Endodermal cell (in vitro differentiated cells): ENCODE results near the gene CPO. TPM values are rescaled to one million over a fixed set of nuclear protein-coding genes. Genes with fewer than 3 reads are reported as not detected.

Experiments
- DNase-seq: peaks from one replicate; pipeline ENCODE4 v3.0.0-alpha.2; 2017
- H3K27ac ChIP-seq: 2 replicates; pipeline ENCODE4 v1.5.1; 2013; ENCODE audit warnings: mild to moderate bottlenecking, low read depth, low read length, moderate library complexity
- H3K27me3 ChIP-seq: 2 replicates; pipeline ENCODE4 v1.6.1; 2013; ENCODE audit warnings: mild to moderate bottlenecking, low read length, moderate library complexity; ENCODE audit not compliant: insufficient read depth, control insufficient read depth, poor library complexity, severe bottlenecking
- H3K36me3 ChIP-seq: 2 replicates; pipeline ENCODE4 v1.7.0; 2013; ENCODE audit warnings: mild to moderate bottlenecking, low read length, moderate library complexity; ENCODE audit not compliant: control insufficient read depth, insufficient read depth
- H3K4me1 ChIP-seq: one replicate; pipeline ENCODE4 v1.7.0; 2013; ENCODE audit warnings: low read length; ENCODE audit not compliant: control insufficient read depth, insufficient read depth
- H3K4me3 ChIP-seq: 2 replicates; pipeline ENCODE4 v1.5.1; 2013; ENCODE audit warnings: mild to moderate bottlenecking, low read length, moderate library complexity
- H3K9ac ChIP-seq: 2 replicates; pipeline ENCODE4 v1.6.1; 2013; ENCODE audit warnings: mild to moderate bottlenecking, low read length, moderate library complexity; ENCODE audit not compliant: poor library complexity, severe bottlenecking; ENCODE audit errors: extremely low read depth
- H3K9me3 ChIP-seq: 2 replicates; pipeline ENCODE4 v1.6.1; 2013; ENCODE audit warnings: mild to moderate bottlenecking, low read length, moderate library complexity; ENCODE audit not compliant: control insufficient read depth
- H3K27ac Mint-ChIP-seq: 2 replicates; pipeline ENCODE4 v1.8.0; 2020; ENCODE audit warnings: mixed read lengths
- H3K27me3 Mint-ChIP-seq: 2 replicates; pipeline ENCODE4 v1.8.0; 2021; ENCODE audit warnings: mild to moderate bottlenecking, mixed read lengths; ENCODE audit not compliant: insufficient read depth
- H3K36me3 Mint-ChIP-seq: 2 replicates; pipeline ENCODE4 v1.8.0; 2020; ENCODE audit warnings: low read depth, mixed read lengths
- H3K4me1 Mint-ChIP-seq: 2 replicates; pipeline ENCODE4 v1.8.0; 2020; ENCODE audit warnings: mixed read lengths
- H3K4me3 Mint-ChIP-seq: 2 replicates; pipeline ENCODE4 v1.8.0; 2020; ENCODE audit warnings: mild to moderate bottlenecking, moderate library complexity, mixed read lengths
- H3K9me3 Mint-ChIP-seq: 2 replicates; pipeline ENCODE4 v1.8.0; 2020; ENCODE audit warnings: mild to moderate bottlenecking, mixed read lengths
- WGBS, 2 experiments: methylation state at CpG; one replicate each; pipeline versions ENCODE4 v1.1.5 to v1.1.7; 2013; ENCODE audit warnings: missing lambda C conversion rate in 2 of 2, mixed read lengths in 1 of 2; ENCODE audit not compliant: insufficient coverage in 1 of 2, insufficient read length in 1 of 2; 5-methylcytosine and 5-hydroxymethylcytosine counted together
- total RNA-seq, 2 donors: library from RNA; stranded (reverse); fragmentation: NEBNext Ultra II Directional in 1 of 2; extraction: Animal tissue kit (Norgen Biotek cat#: 25700) in 1 of 2; gene quantifications; 2 replicates in 1 of 2; 3 replicates in 1 of 2; pipeline ENCODE4 v1.2.1, GENCODE V29; 2021
- TF ChIP-seq, protein P1 (sequence below): fragments of 200-600 bp; sonication (generic); conservative IDR thresholded peaks from 2 replicates; pipeline ENCODE4 v1.5.0; 2021; ENCODE audit warnings: antibody characterized with exemption, mild to moderate bottlenecking

The CPO gene
- total RNA-seq, 2 donors from 2014 or later = 0.95 to 1.0 TPM

GRCh38 chr2:207014424-207014823, 75.1 kb downstream of the CPO start:
- H3K27ac ChIP-seq = no peak overlapping the region
- TF ChIP-seq, protein P1, sequence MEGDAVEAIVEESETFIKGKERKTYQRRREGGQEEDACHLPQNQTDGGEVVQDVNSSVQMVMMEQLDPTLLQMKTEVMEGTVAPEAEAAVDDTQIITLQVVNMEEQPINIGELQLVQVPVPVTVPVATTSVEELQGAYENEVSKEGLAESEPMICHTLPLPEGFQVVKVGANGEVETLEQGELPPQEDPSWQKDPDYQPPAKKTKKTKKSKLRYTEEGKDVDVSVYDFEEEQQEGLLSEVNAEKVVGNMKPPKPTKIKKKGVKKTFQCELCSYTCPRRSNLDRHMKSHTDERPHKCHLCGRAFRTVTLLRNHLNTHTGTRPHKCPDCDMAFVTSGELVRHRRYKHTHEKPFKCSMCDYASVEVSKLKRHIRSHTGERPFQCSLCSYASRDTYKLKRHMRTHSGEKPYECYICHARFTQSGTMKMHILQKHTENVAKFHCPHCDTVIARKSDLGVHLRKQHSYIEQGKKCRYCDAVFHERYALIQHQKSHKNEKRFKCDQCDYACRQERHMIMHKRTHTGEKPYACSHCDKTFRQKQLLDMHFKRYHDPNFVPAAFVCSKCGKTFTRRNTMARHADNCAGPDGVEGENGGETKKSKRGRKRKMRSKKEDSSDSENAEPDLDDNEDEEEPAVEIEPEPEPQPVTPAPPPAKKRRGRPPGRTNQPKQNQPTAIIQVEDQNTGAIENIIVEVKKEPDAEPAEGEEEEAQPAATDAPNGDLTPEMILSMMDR = no peak
- H3K4me1 ChIP-seq = no peaks in the 10 kb centered on the region
- H3K9me3 ChIP-seq = peaks cover 17% of the 10 kb centered on the region
- peaks cover 6% of the 10 kb centered on the region for H3K4me1 Mint-ChIP-seq
- H3K9ac ChIP-seq = no peak overlapping the region
- H3K27me3 ChIP-seq = no peaks in the 10 kb centered on the region
- no peak for DNase-seq
- H3K36me3 Mint-ChIP-seq = peaks cover 20% of the 10 kb centered on the region
- no peaks in the 10 kb centered on the region for H3K36me3 ChIP-seq
- no peaks in the 10 kb centered on the region for H3K27me3 Mint-ChIP-seq
- H3K4me3 ChIP-seq = no peak overlapping the region
- peaks cover 36% of the 10 kb centered on the region for H3K9me3 Mint-ChIP-seq
- WGBS, 2 experiments = 87% methylated on average over 2 of the region's 2 CpGs; no CpG with 5 or more reads in 1 of the 2 experiments
- H3K27ac Mint-ChIP-seq = no peak overlapping the region
- H3K4me3 Mint-ChIP-seq = no peak overlapping the region

GRCh38 chr2:207015901-207016300, 76.6 kb downstream of the CPO start:
- H3K4me3 Mint-ChIP-seq = no peak overlapping the region
- 54 to 89% methylated on average over 2 to 3 of the region's 3 CpGs for WGBS, 2 experiments
- TF ChIP-seq, protein P1 = no peak
- Histone ChIP-seq H3K27ac (no peak overlapping the region), H3K4me3 (no peak overlapping the region), H3K9me3 (peaks cover 17% of the 10 kb centered on the region), H3K4me1 (no peaks in the 10 kb centered on the region), H3K9ac (no peak overlapping the region), H3K36me3 (no peaks in the 10 kb centered on the region), H3K27me3 (no peaks in the 10 kb centered on the region)
- H3K36me3 Mint-ChIP-seq = peaks cover 20% of the 10 kb centered on the region
- H3K27ac Mint-ChIP-seq = no peak overlapping the region
- DNase-seq = no peak
- no peaks in the 10 kb centered on the region for H3K27me3 Mint-ChIP-seq
- H3K9me3 Mint-ChIP-seq = peaks cover 36% of the 10 kb centered on the region
- peaks cover under 1% of the 10 kb centered on the region for H3K4me1 Mint-ChIP-seq

Other genes starting within 250 kb of the CPO start
- gene DYTN, start 221.1 kb upstream of the CPO start, total RNA-seq = not detected
- gene MDH1B, start 174.2 kb upstream of the CPO start, total RNA-seq = 1 to 10 TPM; 1.5 to 2.9 TPM
- gene FASTKD2, start 173.9 kb upstream of the CPO start, total RNA-seq = 10 to 100 TPM; 31.3 to 31.6 TPM
- gene KLF7, start 226.4 kb downstream of the CPO start, total RNA-seq = 10 to 100 TPM; 27.4 to 27.8 TPM